Bone marrow (tissue), 2 donors: ENCODE results near the gene MMP11.

Experiments
- DNase-seq, 2 donors: peaks; one replicate each; lab custom pipeline; 2025; lab: John Stamatoyannopoulos, UW

The MMP11 gene

DNA sequence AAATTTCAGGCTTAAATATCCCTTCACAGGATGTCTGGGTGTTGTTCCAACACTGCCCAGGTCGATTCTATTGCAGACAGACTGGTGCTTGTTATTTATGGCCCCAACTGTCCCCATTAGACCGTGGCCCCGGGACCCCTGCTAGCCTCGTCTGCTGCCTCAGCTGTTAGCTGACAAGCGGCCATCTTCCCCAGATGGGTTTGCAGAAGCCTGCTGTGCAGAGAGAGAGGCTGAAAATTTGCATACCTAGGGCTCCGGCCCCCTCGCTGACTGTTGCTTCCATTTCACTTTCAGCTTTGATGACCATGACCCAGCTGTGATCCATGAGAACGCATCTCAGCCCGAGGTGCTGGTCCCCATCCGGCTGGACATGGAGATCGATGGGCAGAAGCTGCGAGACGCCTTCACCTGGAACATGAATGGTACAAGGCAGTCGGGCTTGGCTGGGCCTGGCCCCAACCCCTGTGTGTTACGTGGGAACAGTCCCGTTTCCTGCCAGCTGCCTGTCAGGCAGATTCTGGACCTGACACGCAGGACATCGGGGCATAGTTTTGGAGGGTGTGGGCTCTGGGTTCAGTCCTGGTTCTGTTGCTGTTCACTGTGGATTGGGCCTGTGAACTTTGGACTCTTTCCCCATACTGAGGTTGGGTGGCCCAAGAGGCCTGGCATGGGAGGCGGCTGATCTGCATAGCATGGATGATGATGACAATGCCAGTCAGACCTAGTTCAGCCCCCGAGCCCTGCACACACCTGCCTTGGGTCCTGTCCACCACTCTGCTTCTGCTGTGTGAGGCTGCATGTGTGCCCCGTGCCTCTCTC, 30.6 kb downstream of the MMP11 start:
- DNase-seq = no peak

DNA sequence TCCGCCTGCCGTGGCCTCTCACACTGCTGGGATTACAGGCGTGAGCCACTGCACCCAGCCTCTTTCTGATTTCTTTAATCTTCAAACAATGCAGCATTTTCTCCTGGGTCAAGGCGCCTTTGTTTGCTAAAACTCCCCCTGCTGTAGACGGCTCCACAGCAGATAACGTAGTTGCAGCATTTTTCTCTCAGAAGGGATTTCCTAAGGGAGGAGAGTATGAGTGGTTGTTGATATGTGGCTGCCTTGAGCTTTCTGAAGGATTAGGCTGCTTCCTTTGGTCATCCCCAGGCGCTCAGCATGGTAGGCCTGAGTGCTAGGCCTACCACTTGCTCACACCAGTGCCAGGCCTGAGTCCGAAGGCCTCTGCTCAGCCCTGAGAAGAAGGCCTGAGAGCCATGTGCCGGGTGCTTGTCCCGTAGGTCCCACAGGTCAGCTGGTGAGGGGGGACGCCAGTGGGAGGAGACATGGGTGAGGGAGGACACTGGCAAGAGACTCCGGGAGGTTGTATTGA, 32.2 kb downstream of the MMP11 start:
- DNase-seq = no peak

DNA sequence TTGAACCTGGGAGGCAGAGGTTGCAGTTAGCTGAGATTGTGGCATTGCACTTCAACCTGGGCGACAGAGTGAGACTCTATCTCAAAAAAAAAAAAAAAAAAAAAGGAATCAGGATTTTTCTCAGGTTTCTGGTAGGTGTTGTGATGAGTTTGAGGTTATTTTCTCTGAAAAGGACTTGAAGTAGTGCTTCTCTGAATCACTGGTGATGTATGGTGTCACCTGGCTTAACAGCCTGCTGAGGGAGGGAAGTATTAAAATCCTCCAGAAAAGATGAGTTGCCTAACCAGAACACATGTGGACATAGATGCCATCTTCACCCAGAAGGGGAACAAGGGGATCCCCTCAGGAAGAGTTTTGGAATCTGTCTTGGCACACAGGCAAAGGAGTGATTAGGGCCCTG, 34.2 kb downstream of the MMP11 start:
- no peak for DNase-seq

DNA sequence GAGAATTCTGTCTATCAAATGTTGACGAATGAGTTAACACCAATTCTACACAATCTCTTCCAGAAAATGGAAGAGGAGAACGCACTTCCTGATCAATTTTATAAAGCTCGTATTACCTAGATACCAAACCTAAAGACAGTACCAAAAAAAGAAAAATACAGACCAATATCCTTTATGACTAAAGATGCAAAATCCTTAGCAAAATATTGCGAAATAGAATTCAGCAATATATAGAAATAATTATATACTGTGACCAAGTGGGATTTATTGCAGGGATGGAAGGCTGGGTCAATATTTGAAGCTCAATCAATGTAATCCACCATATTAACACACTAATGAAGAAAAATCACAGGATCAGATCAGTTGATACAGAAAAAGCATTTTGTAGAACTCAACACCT, 39.7 kb downstream of the MMP11 start:
- no peak for DNase-seq

DNA sequence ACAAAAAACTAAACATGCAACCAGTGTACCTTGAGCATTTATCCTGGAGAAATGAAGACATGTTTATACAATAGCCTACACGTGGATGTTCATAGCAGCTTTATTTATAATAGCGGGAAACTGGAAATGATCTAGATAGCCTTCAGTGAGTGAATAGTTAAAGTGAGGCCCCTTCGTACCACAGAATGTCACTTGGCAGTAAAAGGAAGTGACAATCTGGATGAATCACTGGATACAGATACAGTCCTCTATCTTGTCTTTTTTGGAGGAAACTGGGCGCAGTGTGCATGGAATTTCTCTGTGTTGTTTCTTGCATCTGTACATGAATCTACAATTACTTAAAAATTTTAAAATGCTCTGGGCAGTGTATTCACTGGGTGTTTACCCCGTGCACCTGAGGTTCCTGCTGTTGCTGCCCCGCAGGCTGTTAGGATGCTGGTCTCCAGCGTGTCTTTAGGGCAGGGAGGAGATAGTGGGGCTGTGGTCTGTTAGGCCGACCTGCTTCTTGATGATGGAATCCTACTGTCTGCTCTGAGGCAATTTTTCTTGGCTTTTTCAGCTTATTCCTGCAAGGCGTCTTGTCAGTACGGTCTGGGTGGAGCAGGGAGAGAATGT, 43.0 kb downstream of the MMP11 start:
- DNase-seq = no peak

DNA sequence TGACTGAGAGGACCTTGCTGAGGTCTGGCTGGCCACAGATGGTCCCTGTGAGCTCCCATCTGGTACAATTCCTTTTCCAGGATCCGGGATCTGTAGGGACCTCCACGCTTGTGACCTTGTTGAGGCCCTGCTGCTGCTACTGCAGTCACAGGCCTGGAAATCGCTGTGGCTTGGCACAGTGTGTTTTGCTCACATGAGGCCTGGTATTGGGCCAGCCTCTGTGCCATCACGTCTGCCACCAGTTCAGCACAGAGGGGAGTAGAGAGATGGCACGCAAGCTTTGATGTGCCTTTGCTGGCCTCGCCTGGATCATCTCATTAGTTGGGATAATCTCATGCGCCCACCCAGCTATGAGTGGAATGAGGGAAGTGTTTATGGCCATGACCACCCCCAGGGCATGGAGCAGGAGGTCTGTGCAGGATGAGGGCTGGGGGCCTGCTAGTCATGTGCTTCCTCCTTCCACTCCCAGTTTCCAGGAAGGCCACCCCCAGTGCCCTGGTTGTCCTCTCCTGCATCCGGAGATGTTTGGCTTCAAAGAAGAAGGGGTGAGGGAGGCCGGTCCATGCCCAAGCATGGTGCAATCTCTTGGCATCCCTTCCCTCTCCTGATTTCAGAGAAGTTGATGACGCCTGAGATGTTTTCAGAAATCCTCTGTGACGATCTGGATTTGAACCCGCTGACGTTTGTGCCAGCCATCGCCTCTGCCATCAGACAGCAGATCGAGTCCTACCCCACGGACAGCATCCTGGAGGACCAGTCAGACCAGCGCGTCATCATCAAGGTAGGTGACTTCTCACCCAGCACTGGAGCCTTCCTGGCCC, 43.7 kb downstream of the MMP11 start:
- no peak for DNase-seq

DNA sequence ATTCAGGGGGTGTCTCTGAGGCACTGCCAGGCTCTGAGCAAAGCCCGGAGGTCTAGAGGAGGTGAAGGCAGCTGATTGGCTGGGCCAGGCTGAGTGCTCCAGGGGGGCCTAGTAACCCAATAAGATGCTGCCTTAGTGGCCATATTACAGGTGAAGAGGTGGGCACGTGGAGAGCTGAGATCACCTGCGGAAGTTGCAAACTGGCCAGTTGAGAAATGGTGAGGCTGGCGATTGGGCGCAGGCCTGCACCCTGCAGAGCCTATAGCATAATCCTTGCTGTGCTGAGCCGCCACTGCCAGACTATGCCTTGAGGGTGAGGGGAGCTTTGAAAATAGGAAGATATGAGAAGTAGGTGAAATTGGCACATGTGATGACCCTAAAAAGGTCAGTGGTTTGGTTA, 44.5 kb downstream of the MMP11 start:
- no peak for DNase-seq

DNA sequence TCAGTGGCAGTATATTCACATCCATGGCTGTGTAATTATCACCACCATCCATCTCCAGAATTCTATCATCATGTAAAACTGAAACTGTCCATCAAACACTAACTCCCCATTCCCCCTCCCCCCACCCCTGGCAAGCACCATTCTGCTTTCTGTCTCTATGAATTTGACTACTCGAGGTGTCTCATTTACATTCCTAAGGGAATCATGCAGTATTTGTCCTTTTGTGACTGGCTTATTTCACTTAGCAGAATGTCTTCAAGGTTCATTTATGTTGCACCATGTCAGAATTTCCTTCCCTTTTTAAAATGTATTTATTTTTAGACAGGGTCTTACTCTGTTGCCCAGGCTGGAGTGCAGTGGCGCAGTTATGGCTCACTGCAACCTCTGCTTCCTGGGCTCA, 45.9 kb downstream of the MMP11 start:
- DNase-seq = no peak

DNA sequence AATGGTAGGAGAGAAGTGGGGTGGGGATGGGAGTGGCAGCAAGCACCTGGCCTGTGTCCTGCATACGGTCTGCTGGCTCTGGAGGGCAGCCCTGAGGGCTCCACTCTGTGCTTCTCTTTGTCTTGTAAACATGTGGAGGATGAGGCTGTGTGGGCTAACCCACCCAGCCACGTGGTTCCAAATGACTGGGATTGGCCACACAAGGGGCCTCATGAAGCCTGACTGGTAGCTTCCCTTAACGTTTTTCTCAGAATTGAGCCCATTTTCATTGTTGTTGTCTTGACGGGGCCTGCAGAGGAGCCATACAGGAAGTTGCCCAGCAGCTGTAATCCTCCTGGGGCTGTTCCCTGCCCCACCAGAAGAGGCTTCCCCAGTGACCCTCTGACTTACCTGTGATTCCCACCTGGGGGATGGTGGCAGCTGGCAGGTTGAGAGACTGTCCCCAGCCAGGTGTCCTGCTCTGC, 48.1 kb downstream of the MMP11 start:
- no peak for DNase-seq

DNA sequence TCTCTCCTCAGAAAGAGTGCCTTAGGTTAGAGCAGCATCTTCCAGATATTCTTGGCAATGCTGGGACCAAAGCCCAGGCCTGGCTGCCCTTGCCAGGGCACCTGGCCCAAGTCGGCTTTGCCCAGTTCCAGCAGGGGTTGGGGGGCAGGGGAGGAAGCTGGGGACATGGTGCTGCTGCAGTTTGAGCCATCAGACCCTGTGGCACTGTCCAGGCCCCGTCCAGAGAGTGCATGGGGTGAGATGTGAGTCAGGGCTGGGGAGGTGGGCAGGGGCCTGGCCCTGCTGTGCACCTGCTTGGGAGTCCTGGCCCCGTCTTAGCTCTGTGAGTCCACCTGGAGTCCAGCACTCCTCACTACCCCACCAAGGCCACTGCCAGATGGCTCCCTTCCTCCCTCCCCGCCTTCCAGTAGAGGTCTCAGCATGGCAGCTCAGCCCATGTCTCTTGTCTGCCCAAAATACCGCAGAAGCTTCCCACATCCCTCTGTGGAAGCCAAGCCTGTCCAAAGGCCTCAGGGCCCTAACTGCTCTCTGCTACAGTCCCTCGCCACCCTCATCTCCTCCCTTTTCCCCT, 49.5 kb downstream of the MMP11 start:
- DNase-seq = no peak

DNA sequence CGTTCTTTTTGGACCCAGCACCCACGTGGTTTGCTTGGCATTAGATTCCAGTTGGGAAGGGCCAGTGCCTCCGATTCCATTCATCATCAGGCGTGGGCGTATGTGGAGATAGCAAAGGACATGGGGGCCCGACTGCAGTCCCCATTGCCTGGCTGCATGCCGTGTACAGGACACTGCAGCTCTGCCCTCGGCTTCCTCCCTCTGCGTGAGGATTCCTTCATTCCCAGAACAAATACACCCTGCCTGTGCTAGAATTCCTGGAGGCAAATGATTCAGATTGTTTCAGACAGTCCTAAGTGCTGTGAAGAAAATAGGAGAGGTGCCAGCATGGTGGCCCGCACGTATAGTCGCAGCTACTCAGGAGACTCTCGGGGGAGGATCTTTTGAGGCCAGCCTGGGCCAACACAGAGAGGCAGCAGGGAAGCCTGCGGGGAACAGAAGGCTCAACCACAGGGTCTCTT, 50.7 kb downstream of the MMP11 start:
- DNase-seq = no peak

DNA sequence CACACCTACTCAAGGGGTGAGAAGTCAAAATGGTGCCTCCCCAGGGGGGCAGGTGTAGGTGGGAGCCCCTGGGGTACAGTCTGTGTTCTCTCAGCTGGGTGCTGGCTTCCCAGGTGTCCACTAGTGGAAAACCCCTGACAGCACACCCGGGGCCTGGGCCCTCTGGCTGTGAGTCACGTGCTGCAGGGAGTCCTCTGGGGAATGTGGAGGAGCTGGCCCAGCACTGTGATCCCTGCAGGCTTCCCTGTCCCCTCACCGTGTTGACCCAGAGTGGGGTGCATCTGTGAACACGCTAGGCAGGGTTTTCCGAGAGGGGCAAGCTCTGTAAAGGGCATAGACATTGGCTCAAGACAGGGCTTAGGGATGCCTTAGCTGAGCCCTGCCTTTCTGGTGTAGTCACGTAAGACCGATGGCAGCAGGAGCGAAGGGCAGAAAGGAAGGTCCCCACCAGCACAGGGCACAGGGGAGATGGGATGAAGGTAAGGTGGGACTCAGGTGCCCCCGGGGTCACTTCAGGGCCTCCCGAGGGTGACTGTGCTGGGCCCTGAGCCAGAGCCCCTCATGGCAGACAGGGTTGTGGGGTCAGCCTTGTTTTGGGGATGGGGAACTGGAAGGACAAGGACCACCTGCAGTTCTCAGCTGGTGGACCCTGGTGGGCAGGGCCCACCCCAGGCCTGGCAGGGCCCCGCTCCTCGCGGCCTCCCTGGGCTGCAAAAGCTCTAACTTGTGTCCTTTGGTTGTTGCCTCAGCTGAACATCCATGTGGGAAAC, 52.0 kb downstream of the MMP11 start:
- no peak for DNase-seq

DNA sequence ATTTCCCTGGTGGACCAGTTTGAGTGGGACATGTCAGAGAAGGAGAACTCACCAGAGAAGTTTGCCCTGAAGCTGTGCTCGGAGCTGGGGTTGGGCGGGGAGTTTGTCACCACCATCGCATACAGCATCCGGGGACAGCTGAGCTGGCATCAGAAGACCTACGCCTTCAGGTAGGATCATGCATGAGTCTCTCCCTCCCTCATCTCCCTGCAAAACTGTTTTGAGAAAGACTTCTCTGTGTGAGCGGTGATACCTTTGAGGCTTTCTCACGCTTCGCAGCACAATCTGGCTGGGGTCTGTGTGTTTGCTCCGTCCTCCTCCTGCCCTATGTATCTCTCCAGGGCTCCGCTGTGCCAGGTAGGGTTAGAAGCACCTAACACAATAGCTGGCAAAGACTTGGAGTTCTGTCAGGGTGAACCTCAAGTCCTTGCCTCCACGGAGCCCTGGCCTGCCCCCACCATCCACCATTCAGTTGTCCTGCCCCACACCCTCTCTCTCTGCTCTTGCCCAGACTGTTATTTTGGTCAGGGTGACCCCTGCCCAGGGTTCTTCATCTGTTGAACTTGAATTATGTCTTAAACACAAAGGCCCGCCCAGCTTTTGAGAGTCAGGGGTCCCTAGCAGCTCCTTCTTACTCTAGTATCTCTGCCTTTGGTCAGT, 52.7 kb downstream of the MMP11 start:
- no peak for DNase-seq

DNA sequence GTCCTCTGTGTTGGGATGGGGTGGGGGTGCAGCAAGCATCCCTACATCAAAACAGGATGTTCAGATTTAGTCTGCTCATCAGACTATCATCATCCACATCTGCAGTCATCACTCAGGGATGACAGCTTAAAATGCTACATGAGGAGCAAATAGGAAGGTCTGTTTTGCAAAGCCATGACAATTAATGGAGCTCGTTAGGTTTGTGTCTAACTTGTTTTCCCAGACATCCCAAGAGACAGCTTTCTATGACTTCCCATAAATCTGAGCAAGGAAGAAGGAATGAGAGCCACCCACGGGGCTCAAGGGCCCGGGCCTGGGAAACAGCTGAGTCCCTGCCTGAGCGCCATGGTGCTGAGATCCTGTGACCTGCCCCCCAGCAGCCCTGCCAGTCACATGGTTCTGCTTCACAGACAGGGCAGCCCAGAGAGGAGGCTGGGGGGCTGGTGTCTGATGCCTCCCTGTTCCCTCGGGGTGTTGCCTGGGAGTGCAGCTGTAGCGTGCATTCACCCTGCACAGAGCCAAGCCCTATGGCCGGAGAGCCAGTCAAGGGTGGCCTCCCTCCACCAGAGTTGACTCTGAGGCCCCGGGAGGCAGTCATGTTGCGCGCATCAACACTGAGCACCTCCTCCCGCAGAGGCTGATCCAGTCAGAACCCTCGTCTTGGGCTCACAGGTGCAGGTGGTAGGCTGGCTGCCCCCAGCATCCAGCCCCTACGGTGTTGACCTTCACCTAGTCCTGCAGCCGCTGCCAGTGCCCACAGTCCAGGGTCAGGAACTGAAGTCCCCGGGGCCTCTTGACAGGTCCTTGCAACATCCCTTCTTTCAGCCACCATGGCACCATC, 54.1 kb downstream of the MMP11 start:
- DNase-seq = no peak

DNA sequence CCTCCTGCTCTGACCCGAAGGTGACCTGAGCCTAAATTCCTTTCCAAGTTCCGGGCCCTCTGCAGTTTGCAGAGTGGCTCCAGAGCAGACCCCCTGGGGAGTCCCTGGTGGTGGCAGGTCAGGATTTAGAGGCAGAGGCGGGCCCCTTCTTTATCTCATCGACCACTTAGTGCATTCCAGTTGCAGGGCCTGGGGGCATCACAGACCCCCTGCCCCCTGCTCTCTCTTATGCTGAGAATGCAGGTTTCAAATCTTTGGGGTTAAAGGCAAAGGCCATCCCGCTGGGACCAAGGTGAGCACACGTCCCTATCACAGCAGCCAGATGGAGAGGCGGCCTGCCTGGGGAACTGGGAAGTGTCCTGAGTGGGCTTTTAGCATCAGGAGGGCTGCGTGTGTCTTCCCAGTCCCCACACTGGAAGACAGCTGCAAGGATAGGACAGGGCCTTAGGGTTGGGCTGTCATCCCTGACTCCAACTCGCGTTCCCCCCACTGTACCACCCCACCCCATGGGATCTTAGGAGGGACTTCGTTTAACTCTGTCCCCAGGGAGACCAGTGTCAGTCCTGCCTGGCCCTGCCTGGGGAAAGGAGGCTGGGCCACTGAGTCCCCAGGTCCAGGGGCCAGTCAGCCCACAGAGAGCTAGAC, 54.8 kb downstream of the MMP11 start:
- DNase-seq = no peak

DNA sequence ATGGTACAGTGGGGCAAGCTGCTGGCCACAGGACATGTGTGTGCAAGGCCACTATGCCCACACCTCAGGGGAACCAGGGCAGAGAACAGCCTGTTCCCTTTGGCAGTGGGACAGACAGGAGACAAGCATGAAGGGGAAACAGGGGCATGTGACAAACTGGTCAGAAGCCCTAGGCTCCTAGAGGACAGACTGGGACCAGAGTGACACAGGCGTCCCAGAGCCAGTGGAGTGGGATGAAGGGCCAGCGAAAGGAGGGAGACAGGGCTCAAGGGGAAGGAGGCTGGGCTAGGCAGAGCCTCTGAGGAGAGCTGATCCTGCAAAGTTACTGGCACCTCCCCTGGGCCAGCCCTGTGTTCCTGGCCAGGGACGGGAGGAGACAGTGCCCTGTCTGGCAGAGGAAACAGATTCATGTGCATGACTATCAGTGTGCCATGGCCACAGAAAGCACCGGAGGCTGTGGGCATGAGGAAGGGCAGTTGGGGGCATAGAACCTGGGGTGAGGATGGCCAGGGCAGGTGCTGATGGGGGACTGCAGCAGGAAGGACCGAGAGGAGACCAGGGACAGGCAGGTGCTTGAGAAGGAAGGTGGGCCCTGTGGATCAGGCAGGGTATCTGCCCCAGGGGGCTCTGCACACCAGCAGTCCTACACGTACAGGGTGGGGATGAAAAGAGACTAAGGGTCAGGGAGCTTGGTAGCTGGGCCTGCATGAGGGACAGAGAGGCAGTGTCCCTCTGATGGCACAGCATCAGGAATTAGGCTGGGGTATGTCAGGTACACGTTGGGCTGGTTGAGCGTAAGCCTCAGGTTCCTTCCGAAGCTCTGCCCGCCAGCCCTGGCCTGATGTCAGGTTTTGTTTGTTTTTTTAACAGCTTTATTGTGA, 56.4 kb downstream of the MMP11 start:
- DNase-seq = no peak

DNA sequence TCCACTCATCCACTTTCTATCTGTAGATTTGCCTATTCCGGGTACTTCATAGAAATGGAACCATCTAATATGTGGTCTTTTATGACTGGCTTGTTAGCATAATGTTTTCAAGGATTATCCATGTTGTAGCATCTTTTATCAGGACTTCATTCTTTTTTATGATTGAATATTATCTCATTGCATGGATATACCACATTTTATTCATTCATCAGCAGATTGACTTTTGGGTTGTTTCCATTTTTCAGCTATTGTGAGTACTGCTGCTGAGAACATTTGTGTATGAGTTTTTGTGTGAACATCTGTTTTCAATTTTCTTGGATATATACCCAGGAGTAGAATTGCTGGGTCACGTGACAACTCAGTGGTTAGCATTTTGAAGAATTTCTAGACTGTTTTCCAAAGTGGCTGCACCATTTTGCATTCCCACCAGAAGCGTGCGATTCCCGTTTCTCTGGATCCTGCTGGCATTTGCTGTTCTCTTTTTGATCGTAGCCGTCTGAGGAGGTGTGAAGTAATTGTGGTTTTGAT, 57.3 kb downstream of the MMP11 start:
- DNase-seq = no peak

DNA sequence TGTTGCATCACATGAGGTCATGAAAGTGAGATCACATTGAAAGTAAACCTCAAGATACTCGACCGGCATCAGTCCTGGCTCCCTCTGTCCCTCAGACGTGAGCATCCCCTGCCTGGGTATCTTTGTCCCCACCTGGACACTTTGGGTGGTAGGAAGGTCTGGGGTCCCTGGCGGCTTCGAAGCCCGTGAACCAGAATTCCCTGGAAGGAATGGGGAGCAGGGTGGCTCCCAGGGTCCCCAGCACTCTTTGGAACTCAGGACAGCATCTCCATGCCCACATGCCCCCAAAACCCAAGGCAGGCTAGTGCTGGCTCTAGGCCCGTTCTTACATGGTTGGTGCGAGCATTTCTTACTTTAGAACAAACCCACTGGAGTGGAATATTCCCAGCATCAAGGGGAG, 58.6 kb downstream of the MMP11 start:
- no peak for DNase-seq
